GM19468 (cell line): ENCODE measurements around the gene DCLK1.

Experiments
- ATAC-seq: cut with Tn5 transposase; IDR thresholded peaks from one replicate; pipeline ENCODE4 v1.9.1; 2021; ENCODE audit warnings: mild to moderate bottlenecking, moderate library complexity, moderate number of reproducible peaks; ENCODE audit not compliant: unreplicated experiment; ENCODE audit errors: extremely low read depth

The DCLK1 gene

DNA sequence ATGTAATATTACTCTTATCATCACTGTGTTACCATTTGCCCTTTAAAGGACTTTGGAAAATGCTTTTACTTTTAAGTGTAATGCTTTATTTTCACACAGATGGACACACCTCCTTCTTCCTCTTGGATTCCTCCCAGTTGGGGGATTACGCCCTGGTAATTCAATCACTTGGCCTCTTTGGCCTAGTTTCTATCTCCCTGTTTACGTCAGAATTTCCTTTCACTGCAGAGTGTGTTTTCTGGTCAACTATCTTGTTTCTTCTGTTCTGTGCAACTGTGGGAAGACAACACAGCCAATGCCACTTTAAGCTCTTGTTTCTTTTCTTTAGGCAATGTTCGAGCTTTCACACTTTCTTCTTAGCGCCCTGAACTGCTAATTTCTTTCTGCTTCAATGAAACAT is 397.4 kb downstream of the DCLK1 start:
- ATAC-seq, result no peak

GRCh38 chr13:35732565-35732964 is 398.6 kb downstream of the DCLK1 start:
- ATAC-seq, result no peak

- ATAC-seq, result no peak
Observed at GRCh38 chr13:35731471-35731870, 399.7 kb downstream of the DCLK1 start.

GRCh38 chr13:35729926-35730627 is 401.1 kb downstream of the DCLK1 start:
- ATAC-seq, result no peak

- no peak for ATAC-seq
Observed at GRCh38 chr13:35727881-35728280, 403.3 kb downstream of the DCLK1 start.

GRCh38 chr13:35724446-35724845 is 406.7 kb downstream of the DCLK1 start:
- ATAC-seq, result no peak

GRCh38 chr13:35723821-35724220 is 407.4 kb downstream of the DCLK1 start:
- ATAC-seq, result no peak

DNA sequence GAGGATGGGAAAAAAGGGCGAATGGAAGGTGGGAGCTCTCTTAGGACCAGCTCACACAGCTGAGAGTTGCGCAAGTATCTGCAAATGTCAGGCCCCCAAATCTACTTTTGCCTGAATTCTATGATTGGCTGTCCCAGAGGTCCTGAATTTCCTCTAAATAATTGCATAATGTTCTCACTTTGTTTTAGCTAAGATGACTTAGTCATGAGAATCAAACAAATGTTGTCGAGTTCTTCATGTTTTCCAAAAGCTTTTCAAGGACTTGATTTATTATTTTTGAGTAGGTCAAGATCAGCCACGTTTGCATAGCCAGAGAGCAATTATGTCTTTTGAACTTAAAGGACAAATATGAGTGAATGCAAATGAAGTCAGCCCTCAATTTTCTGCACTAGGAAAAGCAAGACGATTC is 408.1 kb downstream of the DCLK1 start:
- ATAC-seq, result no peak

DNA sequence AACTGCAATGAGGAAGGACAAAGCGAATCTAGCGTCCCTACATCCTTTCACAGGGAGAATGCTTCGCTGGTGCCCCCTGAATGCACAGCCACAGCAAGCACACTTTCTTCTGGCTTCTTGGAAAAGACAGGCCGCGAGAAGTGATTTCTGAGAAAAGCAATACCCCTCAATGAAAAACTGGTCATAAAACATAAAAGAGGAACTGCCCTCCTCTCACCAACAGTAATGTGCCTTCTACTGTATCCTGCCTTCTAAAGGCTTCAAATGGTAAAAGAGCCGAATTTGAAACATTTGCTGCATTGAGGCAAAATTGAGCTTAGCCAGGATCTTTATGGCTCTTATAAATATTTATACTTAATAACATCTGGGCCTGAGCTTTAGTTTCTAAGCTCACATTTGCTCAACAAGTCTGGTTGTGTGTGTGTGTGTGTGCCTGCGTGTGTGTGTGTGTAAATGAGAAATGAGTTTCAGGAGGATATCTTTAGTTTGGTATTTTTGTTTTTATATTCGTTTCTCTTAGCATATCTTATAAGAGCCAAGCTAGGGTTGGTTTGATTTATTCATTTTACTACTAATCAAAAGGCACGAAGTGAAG is 408.6 kb downstream of the DCLK1 start:
- no peak for ATAC-seq

DNA sequence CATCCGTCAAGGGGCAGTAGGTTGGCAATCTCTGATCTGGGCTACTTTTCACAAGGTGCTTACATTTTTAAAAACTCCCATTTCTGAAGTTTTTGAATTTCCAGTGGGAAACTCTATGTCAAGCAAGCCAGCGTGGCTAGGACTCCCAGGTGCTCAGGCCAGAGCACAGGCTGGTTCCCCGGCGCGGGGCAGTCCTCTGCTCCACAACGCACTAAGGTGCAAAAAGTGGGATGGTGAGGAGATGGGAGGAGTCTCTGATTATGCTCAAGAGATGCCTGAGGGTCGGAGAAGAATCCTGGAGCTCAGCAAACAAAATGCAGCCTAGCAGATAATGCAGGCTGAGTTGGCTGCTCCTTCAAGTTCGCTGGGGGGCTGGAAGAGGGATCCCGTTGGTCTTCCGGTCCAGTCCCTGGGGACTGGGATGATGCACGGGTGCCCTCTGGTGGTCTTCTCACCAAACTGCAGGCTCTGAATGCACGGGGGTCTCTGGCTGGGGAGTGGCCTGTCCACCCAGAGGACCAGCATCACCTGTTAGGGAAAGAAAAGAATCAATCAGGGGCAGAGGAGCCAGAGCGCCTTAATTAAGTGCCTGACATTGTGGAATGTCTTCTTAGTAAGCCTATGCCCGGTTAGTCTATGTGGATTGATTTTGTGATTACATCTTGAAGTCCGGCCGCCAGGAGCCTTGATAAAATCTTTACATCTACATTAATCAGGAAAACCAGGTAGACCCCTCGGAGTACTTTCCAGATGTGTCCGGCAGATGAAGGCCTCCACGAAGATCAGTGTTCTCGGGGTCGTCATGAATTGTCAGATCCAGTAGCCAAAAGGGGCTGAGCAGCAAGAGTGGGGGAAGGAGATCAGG is 410.3 kb downstream of the DCLK1 start:
- peak; percentile 52 for ATAC-seq

- ATAC-seq, result no peak
Observed at GRCh38 chr13:35720290-35720689, 410.9 kb downstream of the DCLK1 start.
